Uterus (tissue), 4 donors: Measurements from ENCODE around the gene HOXA6. TPM values are rescaled to one million over a fixed set of nuclear protein-coding genes. Genes with fewer than 3 reads are reported as not detected.

Source experiments
- DNase-seq, 2 donors: peaks; one replicate each; pipeline ENCODE4 v3.0.0-alpha.2; 2019 to 2020
- H3K27ac ChIP-seq, 2 donors: fragments of 200-600 bp; sonication (generic); 1 replicate in 1 of 2; 2 replicates in 1 of 2; pipeline ENCODE4 v1.5.1; 2016 to 2018
- H3K27me3 ChIP-seq, 2 donors: fragments of 200-600 bp; sonication (generic); one replicate each; pipeline ENCODE4 v1.5.1; 2018 to 2019; ENCODE audit warnings: control low read depth in 1 of 2
- H3K36me3 ChIP-seq, 2 donors: fragments of 200-600 bp; sonication (generic); one replicate each; pipeline ENCODE4 v1.5.1; 2019; ENCODE audit warnings: control low read depth in 1 of 2
- H3K4me1 ChIP-seq, 2 donors: fragments of 200-600 bp; sonication (generic); one replicate each; pipeline ENCODE4 v1.5.1; 2018 to 2019; ENCODE audit warnings: control low read depth in 1 of 2
- H3K4me3 ChIP-seq, 2 donors: fragments of 200-600 bp; sonication (generic); 1 replicate in 1 of 2; 2 replicates in 1 of 2; pipeline ENCODE4 v1.5.1; 2018 to 2019; ENCODE audit warnings: mild to moderate bottlenecking in 1 of 2
- H3K9me3 ChIP-seq, 2 donors: fragments of 200-600 bp; sonication (generic); one replicate each; pipeline ENCODE4 v1.5.1; 2019; ENCODE audit warnings: control low read depth in 1 of 2
- POLR2A ChIP-seq, 2 donors: fragments of 450-650 bp; IDR thresholded peaks; one replicate each; pipeline ENCODE4 v1.6.1; 2016; ENCODE audit warnings: antibody characterized with exemption in 2 of 2, mild to moderate bottlenecking in 1 of 2, moderate library complexity in 1 of 2
- intact Hi-C: fragments of 100-400 bp; cut with DNase I; formaldehyde crosslinking; loops from one replicate; pipeline ENCODE4 v1.15.1; 2023; ENCODE audit warnings: low total_unique reads
- total RNA-seq, 4 donors: library from RNA; depleted of rRNA in 3 of 4; stranded (reverse); fragments of >200 nt in 3 of 4; gene quantifications; one replicate each; pipeline versions ENCODE4 v1.1.0 to v1.2.4, GENCODE V29; 2014 to 2023
- TF ChIP-seq, protein P1 (sequence below), 4 experiments: fragments of 200-600 bp in 2 of 4; fragments of 450-650 bp in 2 of 4; sonication (generic) in 2 of 4; IDR thresholded peaks; one replicate each; pipeline ENCODE4 v1.5.1; 2016 to 2019; ENCODE audit warnings: antibody characterized with exemption in 4 of 4, mild to moderate bottlenecking in 2 of 4, moderate library complexity in 1 of 4
- donor health status: DM: yes; HTN: yes; CAD: no.

Gene HOXA6
- total RNA-seq, 4 donors from 2014 or later, result 1.8 to 19.1 (median 15.4) TPM

DNA sequence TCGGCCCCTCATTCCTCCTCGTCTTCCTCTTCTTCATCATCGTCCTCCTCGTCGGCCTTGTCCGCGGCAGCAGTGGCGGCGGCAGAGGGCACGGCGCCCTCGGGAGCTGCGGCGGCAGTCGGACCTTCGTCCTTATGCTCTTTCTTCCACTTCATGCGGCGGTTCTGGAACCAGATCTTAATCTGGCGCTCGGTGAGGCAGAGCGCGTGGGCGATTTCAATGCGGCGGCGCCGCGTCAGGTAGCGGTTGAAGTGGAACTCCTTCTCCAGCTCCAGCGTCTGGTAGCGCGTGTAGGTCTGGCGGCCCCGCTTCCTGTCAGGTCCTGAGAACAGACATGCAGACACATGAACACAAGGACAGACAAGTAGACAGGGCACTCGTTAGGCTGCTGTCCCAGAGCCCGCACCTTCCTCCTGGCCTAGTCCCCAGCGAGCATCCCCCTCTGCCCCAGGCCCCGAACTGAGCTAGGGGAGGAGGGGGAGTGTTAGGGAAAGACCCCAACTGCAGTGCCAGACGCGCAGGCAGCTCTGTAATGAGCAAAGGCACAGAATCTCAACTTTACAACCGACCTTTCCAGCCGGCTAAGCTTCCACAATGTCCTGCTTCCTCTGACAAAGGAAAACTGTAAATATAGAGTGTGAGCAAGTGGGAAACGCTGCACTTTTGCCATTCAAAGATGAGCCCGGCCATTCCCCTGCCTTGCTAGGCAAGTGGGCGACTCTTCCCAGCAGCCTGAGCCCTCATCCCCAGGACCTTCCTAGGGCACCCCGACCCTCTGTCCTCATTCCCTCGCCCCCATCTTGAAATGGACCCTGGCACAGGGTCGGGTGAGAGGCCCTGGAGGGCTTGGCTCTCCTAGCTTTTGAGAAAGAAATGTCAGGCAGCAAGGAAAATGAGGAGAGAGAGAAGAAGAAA, 7.6 kb upstream of the HOXA6 start:
- DNase-seq, result peak; percentile 31 to 45
- TF ChIP-seq, protein P1, sequence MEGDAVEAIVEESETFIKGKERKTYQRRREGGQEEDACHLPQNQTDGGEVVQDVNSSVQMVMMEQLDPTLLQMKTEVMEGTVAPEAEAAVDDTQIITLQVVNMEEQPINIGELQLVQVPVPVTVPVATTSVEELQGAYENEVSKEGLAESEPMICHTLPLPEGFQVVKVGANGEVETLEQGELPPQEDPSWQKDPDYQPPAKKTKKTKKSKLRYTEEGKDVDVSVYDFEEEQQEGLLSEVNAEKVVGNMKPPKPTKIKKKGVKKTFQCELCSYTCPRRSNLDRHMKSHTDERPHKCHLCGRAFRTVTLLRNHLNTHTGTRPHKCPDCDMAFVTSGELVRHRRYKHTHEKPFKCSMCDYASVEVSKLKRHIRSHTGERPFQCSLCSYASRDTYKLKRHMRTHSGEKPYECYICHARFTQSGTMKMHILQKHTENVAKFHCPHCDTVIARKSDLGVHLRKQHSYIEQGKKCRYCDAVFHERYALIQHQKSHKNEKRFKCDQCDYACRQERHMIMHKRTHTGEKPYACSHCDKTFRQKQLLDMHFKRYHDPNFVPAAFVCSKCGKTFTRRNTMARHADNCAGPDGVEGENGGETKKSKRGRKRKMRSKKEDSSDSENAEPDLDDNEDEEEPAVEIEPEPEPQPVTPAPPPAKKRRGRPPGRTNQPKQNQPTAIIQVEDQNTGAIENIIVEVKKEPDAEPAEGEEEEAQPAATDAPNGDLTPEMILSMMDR (IDR thresholded peaks at IDR 0.05), result no peak
- no peak for TF ChIP-seq POLR2A (IDR thresholded peaks at IDR 0.05)
- H3K27ac ChIP-seq, result peak overlapping the region; percentile 93 to 95
- H3K4me3 ChIP-seq, result peak overlapping the region; percentile 59 to 79
- H3K9me3 ChIP-seq, result no peaks in the 10 kb centered on the region
- no peaks in the 10 kb centered on the region for H3K27me3 ChIP-seq
- no peaks in the 10 kb centered on the region for H3K36me3 ChIP-seq
- intact Hi-C loops, result no loop called here
- peaks cover 0 to 4% of the 10 kb centered on the region in 2 donors for H3K4me1 ChIP-seq

DNA sequence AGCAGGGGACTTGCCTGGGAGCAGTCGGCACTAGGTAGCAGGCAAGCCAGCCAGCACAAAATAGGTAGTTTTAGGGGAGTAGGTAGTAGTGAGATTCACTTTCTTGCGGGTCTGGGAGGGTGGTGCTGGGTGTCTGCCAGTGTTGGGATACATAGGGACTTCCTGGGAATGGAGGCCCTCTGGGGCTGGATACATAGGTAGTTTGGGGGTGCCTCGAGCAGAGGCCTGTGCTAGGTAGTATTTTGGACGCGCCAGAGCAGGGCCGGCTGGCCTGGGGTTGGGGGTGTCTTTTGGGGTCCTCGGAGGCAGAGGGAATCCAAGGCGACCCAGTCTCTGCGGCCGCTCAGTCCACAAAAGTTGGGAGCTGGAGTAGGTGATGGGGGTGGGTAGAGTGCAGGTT, 6.8 kb upstream of the HOXA6 start:
- TF ChIP-seq, protein P1 (IDR thresholded peaks at IDR 0.05), result no peak
- TF ChIP-seq POLR2A (IDR thresholded peaks at IDR 0.05), result no peak
- Histone ChIP-seq H3K27ac (peak overlapping the region in 1 of 2 donors; percentile 96), H3K4me1 (peaks cover 0 to 4% of the 10 kb centered on the region in 2 donors)

GRCh38 chr7:27153526-27153925, 6.0 kb upstream of the HOXA6 start:
- no peaks in the 10 kb centered on the region for H3K36me3 ChIP-seq
- peak overlapping the region; percentile 96 for H3K27ac ChIP-seq
- H3K27me3 ChIP-seq, result no peaks in the 10 kb centered on the region
- H3K4me1 ChIP-seq, result peaks cover 0 to 4% of the 10 kb centered on the region in 2 donors
- no peak overlapping the region for H3K4me3 ChIP-seq
- TF ChIP-seq, protein P1 (IDR thresholded peaks at IDR 0.05), result no peak
- TF ChIP-seq POLR2A (IDR thresholded peaks at IDR 0.05), result no peak
- DNase-seq, result peak in 1 of 2 donors; percentile 11
- no peaks in the 10 kb centered on the region for H3K9me3 ChIP-seq
- intact Hi-C loops, result no loop called here

More for the DNA sequence above, 6.8 kb upstream of the HOXA6 start:
- no peaks in the 10 kb centered on the region for H3K9me3 ChIP-seq
- peak in 1 of 2 donors; percentile 23 for DNase-seq
- H3K27me3 ChIP-seq, result no peaks in the 10 kb centered on the region
- no peaks in the 10 kb centered on the region for H3K36me3 ChIP-seq
- H3K4me3 ChIP-seq, result no peak overlapping the region
- intact Hi-C loops, result no loop called here

- Histone ChIP-seq H3K27ac (peak overlapping the region; percentile 96), H3K4me1 (peaks cover 0 to 4% of the 10 kb centered on the region in 2 donors), H3K9me3 (no peaks in the 10 kb centered on the region), H3K36me3 (no peaks in the 10 kb centered on the region), H3K4me3 (peak overlapping the region; percentile 59 to 67), H3K27me3 (no peaks in the 10 kb centered on the region)
- DNase-seq, result no peak
- TF ChIP-seq POLR2A (IDR thresholded peaks at IDR 0.05), result no peak
- TF ChIP-seq, protein P1 (IDR thresholded peaks at IDR 0.05), result no peak
- intact Hi-C loops, result no loop called here
Measured at GRCh38 chr7:27152816-27153442, 5.4 kb upstream of the HOXA6 start.
